Endometrial microvascular endothelial cells (primary cell): ENCODE results near the gene MID1. TPM values are rescaled to one million over a fixed set of nuclear protein-coding genes. Genes with fewer than 3 reads are reported as not detected.
"Not testable (repeated sequence)": the region's sequence is repeated elsewhere in the genome, so short reads cannot be mapped to it uniquely, and the experiment has no call there.

Source experiments
- in situ Hi-C: cut with HindIII; loops from 2 replicates; pipeline ENCODE4 v1.10.0; 2017; ENCODE audit warnings: low sequenced_read_pairs, low pct_unique_long_range_greater_than_20kb; ENCODE audit errors: inconsistent ontology term
- total RNA-seq: library from RNA; depleted of rRNA; stranded (reverse); fragments of >200 nt; gene quantifications from one replicate; pipeline ENCODE4 v1.2.3, GENCODE V29; 2015; ENCODE audit errors: inconsistent ontology term

Gene MID1
- total RNA-seq, 1 donor from 2014 or later = 15.8 TPM

DNA sequence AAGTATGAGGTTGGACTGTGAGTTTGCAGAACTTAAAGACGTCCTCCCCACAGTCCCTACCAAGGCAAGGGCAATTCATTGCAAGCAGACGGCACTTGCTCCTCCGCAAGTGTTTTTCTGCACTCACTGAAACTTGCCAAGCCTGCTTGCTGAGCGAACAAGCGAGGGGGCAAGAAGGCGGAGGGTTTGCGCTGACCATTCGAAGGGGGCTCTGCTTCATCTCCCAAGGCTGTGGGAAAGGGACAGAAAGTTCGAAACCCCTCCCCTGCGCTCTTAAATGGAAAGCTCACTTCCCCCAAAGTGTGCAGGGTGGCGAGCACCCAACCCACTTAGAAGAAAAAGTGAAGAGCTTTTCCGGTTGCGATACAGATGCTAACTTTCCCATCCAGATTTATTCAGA, 1.4 kb downstream of the MID1 start:
- in situ Hi-C loops = no loop called here

DNA sequence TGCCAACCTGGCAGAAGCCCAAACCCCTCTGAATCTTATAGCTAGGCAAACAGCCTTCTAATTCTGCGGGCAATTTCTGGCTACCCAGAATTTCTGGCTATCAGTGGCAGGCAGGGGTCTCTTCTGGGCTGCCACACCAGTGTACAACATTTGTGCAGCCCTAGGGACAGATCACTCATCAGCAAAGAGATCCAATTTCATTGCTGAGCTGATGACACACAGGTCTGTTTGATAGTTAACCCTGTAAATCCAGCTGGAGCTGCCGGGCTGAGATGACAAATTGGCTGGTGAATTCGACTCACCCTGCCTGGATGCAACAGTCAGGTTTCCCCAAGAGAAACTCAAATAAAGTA, 2.4 kb downstream of the MID1 start:
- in situ Hi-C loops = no loop called here

DNA sequence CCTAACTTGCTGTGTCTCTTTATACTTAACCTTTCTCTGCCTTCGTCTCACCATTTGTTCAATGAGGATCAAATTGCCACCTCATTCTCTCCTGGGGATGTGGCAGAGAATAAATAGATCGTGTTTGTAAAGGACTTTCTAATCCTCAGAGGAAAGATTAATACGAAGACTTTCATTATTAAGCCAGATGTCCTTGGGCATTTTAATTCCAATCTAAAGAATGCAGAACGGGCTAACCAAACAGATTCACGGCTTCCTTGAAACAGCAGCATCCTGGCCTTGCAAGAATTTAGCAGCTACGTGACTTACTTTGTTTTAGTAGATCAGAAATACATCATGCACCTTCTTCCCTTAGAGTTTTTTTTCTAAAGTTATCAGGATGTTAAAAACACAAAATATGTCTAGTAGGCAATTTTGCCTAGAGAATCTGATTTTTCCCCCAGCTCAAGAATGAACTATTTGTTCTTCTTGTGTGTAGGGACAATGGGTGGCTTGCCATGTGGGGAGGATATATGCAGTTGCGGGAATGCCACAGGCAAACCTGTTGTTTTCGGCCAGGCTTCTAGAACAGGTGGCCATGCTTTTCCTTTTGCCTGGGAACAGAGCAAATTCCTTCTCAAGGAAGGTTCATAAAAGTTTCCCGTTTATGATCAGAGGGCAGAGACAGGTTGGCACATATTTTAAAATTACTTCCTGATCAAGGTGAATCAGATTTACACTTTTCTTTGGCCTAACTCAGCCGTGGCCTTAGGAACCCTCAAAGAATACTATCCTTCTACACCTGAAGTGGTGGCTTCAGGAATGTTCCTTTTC, 3.0 kb downstream of the MID1 start:
- in situ Hi-C loops = no loop called here

DNA sequence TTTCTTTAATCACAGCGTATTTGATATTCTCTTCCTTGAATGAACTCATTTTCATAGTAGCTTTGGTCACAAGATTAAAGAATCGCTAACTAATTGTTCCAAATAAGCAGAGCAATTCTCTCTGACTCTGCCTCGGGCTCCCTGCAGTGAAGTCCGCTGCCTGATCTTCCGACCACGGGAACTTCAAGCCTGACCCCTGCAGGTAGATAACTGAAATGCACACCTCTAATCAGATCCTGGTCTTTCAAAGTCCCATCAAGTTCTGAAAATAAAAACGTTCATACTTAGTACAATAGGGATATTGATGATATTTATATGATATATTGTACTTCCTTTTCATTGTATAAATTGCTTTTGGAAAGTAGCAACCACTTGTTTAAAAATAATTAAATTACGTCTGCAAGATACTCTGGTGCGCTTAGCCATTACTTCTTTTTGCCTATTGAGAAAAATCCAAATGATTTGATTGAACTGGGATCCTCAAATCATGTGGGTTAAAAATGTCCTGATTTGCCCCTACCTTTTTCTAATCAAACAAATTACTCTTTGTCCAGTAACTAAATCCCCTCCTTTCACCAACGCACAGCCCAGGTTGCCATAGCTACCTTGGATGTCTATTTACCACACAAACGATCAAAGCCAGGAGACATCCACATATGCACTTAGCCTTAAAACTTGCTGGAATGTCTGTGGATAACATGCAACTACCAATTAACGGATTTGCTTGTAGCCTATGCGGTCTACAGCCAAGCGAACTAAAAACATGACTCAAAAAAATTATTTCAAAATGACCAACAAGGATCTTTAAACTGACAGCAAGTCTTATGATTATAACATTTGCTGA, 4.2 kb downstream of the MID1 start:
- in situ Hi-C loops = no loop called here

DNA sequence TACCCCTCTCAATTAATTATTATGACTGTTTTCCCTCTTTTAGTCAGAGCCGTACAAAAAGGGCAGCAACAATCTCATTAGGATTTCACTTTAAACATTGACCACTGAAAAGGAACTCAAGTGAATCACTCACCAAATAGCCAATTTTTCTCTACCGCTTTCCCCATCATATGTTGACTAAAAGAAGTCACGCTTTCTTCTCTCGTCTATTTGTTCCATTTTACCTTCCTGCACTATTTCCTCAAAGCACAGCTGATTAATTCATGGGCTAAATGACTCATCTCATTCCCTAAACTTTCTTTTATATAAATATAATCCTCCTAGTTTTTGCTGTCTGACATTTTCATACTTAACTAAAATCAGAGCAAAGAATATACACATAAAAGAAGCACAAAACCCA, 8.2 kb downstream of the MID1 start:
- in situ Hi-C loops = no loop called here

DNA sequence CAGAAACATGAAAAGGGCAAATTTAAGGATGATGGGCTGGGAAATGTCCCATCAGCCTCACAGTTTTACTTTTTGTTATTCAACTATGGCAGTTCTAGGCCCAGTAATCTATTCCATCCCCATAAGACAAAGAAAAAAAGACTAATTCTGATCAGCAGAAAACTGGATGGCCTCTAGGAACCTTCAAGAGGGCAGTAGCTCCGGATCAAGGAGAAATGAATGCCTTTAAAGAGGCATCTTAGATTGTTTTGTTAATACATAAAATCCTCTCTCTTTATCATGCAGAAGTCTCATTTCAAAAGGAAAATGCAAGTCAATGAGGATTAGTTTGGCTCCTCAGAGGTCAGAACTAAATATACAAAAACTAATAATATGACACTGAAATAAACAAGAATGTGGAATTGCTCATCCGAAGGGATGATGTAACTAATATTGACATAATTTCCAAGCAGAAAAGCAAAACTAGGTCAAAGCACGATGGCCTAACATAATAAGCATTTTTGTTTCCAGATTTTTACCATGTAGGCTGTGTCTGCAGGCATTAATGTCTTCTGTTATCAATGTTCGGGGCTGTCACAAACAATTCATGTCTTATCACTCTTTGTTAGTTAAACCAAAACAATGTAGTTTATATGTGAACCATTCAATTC, 8.8 kb downstream of the MID1 start:
- in situ Hi-C loops = no loop called here

DNA sequence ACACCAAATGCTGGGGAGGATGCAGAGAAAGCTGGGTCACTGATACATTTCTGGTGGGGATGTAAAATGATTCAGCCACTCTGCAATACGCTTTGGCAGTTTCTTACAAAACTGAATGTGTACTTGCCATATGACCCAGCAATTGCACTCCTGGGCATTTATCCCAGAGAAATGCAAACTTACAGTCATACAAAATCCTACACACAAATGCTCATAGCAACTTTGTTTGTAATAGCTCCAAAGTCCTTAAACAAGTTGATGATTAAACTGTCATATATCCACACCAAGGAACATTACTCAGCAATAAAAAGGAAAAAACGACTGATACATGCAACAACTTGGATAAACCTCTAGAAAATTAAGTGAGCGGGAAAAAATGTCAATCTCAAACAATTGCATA, 12.3 kb downstream of the MID1 start:
- in situ Hi-C loops = no loop called here

DNA sequence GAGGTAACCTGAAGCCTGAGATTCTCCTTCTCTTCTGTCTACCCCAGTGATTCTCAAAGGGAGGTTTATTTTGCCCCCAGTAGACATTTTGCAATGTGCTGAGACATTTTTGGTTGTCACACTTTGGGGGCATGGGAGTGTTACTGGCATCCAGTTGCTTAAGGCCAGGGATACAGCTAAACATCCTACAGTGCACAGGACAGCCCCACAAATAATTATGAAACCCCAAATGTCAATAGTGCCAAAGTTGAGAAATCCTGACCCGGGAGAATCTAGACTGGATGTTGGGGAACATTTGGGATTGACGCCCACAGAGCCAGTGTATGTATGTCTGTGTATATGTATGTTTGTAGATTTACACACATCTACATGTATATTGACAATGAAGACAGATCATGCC, 13.2 kb downstream of the MID1 start:
- in situ Hi-C loops = no loop called here

DNA sequence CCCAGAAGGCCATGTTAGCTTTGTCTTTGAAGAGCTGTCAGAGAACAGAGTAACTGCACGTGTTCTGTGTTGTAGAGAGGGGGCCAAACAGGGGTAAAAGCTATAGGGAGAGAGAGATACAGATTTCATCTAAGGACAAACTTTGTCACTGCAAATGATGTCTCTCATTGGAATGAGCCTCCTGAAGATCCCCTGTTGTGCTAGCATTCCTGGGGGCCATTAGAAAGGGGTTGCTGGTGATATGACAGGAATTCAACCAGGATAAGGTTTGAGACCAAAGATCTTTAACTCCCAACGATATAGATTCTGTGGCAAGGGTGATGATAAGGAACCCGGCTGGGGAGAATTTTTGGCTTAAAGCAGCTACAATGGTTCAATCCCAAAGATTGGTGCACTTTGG, 16.8 kb downstream of the MID1 start:
- in situ Hi-C loops = no loop called here

DNA sequence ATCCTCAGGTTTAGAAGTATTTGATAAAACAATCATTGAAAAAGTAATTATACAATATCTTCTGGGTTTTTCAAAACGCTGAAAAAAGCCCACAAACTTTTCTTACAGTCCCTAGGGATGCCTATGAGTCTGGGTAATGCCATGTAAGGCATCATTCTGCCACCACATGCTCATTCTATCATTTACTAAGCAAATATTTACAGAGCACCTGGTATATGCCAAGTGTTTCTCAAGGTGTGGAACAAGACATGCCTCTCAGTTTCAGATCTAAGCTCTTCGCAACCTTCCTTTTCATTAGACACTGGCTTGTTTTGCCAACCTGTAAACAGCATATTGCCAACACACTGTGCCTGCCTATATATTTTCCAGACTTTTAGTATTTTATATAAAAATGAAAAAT, 17.7 kb downstream of the MID1 start:
- in situ Hi-C loops = no loop called here

DNA sequence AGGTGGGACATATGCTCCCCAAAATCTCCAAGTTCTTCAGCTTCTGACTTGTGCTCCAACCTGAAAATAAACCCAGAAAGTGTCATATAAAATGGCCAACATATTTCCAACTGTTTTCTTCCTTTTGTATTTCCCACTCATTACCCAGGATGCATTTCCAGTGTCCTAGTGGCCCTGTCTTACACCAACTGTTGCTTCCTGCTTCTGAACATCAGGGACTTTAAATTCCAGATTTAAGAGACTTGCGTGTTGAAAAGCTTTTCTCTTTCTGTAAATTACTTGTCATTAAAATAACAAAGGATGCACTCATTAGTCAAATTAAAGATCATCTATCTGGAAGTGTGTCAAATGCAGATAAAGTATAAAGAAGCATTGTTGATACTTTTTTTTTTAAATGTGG, 19.9 kb downstream of the MID1 start:
- in situ Hi-C loops = no loop called here

DNA sequence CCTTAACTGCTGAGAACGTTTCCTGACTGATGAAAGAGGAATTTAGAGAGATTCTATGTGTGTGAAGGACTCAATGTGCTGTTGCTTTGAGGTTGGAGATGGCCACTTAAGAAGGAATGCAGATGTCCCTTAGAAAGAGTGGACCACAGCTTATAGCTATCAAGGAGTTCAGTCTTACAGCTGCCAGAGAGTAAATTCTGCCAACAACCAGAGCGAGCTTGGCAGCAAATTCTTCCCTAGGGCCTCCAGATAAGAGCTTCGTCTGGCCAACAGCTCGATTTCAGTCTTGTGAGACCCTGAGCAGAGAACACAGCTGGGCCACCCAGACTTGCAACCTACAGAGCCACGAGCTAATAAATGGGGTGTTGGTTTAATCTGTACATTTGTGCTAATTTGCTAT, 21.8 kb downstream of the MID1 start:
- in situ Hi-C loops = no loop called here

DNA sequence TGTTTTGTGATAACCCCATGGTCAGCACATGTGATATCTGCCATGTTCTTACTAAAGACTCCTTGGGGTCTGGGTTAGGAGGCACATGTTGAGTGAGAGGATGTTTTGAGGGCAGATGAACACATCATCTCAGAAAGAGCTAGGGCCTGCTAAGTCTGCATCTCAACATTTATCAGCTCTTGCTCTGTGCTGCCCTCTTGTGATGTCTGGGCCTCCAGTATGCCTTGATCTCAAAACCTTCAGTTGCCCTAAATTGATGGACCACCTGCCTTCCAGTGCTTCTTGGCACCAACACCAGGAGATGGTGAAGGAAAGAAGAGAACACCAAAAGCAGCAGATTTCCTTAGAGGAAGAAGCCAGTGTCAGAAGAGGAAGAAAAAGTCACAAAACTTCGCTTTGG, 22.5 kb downstream of the MID1 start:
- in situ Hi-C loops = no loop called here

DNA sequence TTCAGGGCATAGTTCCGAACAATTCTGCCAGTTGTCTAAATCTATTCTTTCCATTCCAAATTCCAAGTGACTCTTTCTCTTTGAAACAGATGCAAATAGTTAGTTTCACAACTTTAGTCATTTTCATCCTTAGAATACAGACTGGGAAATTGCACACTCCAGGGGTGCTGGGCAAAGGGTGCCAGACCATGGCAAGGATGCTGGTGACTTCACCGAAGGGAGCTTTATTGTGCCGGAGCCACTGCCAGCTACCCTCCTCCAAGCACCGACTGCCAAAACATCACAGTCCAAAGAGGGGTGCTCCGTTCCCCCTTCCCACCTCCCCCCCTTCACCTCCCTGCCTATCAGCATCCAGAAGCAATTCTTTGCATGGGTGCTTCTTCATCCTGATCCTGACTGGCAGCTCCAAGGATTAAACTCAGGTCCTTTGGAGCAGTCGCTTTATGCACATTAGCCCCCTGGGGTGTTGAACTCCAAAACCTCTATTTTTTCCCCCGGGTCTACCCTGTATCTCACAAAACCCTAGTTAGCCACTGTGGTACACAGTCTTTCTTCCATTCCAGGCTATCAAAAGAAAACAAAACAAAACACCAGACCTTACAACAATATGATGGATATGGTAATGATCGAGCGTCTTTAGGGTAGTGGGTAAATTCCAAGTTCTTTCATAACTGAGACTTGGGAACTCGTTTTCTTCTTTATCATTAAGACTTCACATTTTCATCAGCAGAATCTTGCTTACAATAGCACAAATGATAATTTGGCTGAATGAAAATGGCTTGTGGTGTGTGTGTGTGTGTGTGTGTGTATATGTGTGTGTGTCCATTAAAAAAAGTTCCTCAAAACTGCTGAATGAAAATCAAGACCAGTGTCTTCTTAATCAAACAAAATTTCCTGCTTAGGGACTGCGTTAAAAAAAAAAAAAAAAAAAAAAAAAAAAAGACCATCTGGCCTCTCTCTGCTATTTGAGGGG, 28.7 kb downstream of the MID1 start:
- in situ Hi-C loops = no loop called here

DNA sequence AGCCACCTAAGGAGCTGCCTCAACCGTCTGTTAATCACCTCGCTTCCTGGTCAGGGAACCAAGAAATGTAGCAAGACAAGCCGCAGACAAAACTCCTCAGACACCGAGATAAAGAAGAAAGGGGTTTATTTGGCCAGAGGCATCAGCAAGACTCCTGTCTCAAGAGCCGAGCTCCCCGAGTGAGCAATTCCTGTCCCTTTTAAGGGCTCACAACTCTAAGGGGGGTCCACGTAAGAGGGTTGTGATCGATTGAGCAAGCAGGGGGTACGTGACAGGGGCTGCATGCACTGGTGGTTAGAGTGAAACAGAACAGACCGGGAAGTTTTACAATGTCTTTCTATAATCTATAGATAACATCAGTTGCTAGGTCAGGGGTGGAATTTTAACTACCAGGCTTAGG, 30.6 kb downstream of the MID1 start:
- in situ Hi-C loops = not testable (repeated sequence)

DNA sequence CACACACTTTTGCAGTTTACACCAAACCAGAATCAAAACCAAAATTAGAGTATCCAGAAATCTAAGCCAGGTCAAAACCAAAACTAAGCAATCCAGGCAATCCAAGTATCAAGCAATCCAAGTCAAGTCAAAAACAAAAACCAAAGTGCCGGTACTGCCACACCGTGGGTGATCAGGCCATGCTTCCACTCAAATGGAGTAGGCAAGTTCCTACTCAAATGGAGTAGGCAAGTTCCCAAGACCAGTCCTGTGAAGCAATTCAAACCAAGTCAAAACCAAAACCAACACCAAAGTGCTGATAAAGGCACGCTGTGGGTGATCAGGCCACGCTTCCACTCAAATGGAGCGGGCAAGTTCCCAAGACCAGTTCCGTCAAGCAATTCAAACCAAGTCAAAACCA, 31.3 kb downstream of the MID1 start:
- in situ Hi-C loops = no loop called here

DNA sequence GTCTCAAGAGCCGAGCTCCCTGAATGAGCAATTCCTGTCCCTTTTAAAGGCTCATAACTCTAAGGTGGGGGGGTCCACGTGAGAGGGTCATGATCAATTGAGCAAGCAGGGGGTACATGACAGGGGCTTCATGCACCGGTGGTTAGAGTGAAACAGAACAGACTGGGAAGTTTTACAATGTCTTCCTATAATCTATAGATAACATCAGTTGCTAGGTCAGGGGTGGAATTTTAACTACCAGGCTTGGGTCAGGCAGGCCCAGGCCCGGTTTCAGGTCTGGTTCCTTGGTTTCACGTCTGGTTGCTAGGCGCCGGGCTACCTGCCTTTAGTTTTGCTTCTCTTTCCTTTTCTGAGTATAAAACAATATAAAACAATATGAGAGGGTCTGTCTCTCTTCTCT, 35.5 kb downstream of the MID1 start:
- in situ Hi-C loops = not testable (repeated sequence)

DNA sequence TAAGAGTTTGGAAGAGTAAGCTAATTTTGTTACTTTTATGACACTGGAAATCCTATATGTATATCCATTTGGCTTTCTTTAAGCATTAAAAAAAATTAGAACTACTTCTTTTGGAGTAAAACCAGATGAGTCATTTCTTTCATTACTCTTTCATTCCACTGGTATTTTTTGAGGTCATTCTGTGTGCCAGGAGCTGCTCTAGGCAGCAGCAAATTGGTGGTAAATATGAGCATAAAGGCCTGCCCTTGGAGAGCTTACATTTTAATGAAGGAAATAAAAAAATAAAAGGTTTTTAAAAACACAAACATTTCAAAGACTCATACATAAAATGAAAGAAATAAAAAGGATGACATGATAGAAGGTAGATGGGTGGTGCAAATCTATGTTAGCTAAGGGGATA, 37.4 kb downstream of the MID1 start:
- in situ Hi-C loops = no loop called here

DNA sequence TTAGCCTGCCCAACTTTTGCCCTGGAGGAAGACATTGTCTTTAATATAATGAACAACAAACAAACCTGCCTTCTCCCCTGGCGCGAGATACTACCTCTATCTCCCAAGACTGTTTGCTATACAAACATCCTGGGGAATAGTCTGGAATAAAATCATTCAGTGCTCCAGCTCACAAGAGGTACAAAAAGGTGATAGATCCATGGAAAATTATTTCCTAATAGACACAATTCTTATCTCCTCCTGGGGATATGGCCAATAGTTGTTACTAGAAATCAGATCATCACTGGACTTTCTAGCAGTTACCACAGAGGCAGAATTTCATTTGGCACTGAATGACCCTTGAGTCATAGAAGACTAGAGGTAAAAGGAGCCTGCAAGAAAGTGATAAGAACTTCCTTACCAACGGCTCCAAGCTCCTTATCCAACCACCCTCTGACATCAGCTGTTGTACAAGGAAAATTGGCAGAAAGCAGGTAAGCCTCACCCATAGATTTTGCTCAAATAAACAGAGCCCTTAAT, 38.1 kb downstream of the MID1 start:
- in situ Hi-C loops = no loop called here
